GM21423 (cell line): ENCODE data around the gene MAD2L2.

Experiments used
- ATAC-seq: cut with Tn5 transposase; IDR thresholded peaks from one replicate; pipeline ENCODE4 v1.9.1; 2021; ENCODE audit warnings: mild to moderate bottlenecking, moderate library complexity; ENCODE audit not compliant: unreplicated experiment

Gene MAD2L2

GRCh38 chr1:11705596-11705995 lies 24.6 kb upstream of the MAD2L2 start:
- no peak for ATAC-seq

DNA sequence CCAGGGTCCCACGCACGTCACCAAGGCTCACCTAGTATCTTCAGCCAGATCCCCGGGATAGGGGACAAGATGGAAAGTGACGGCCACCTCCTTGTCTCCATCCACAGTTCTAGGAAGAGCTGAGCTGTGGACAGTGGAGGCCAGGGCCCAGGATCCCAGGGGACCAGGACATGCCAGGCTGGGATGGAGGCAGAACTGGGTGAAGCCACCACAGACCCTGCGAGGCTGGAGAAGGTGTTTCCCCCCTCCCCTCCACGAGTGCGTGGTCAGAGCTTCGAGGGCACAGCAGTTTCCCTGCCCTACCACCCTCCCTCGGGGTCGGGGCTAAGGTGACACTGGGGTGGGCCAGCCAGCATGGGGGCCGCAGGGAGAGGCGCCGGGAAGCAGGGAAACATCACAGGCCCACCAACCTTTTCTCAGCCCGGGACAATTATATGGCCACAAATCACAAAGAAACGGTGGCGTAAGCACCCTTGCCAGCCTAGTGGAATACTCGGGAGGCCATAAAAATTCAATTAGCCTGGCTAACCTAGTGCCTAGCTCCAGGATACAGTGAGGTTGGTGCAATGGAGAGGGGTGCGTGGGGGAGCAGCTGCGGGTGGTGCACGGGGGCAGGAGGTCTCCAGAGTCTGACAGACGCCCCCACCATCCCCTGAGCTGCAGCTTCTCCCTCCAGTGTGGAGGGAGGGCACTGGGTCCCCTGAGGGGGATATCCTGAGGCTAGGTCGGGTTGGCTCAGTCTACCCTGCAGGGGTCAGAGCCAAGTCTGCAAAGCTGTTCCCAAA lies 23.9 kb upstream of the MAD2L2 start:
- ATAC-seq, result no peak

DNA sequence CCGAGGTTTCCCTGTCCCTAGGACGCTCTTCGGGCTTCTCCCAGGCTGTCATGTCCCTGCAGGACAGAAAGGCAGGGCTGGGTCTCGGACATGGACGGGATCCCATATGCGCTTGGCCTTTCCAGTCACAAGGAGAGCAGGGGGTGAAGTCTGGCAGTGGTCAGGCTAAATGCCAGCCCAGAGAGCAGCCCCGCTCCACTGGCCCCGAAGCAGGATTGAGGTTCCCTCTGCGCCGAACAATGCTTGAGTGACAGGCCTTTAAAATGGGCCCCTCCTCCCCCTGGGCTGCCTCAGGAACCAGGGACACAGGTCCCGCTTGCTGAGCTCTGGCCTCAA lies 23.2 kb upstream of the MAD2L2 start:
- no peak for ATAC-seq

GRCh38 chr1:11703357-11704193 lies 22.6 kb upstream of the MAD2L2 start:
- no peak for ATAC-seq

- no peak for ATAC-seq
Observed at GRCh38 chr1:11701981-11702803, 21.2 kb upstream of the MAD2L2 start.

GRCh38 chr1:11701551-11701961 lies 20.6 kb upstream of the MAD2L2 start:
- ATAC-seq, result no peak

- ATAC-seq, result no peak
Observed at GRCh38 chr1:11700601-11701467, 19.9 kb upstream of the MAD2L2 start.

DNA sequence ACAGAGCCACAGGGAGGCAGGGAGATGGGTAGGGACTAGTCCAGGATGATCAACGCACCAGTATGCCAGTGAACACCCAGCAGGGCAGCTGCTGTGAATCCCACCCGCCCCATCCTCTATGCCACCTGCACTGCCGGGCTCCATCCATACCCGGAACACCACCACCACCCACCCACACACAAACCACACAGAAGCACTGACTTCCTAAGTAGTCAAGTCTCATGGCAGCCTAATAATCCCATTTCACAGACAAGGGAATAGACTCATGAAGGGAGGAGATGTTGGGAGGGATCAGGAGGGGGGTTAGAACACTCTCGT lies 16.9 kb upstream of the MAD2L2 start:
- ATAC-seq, result no peak

DNA sequence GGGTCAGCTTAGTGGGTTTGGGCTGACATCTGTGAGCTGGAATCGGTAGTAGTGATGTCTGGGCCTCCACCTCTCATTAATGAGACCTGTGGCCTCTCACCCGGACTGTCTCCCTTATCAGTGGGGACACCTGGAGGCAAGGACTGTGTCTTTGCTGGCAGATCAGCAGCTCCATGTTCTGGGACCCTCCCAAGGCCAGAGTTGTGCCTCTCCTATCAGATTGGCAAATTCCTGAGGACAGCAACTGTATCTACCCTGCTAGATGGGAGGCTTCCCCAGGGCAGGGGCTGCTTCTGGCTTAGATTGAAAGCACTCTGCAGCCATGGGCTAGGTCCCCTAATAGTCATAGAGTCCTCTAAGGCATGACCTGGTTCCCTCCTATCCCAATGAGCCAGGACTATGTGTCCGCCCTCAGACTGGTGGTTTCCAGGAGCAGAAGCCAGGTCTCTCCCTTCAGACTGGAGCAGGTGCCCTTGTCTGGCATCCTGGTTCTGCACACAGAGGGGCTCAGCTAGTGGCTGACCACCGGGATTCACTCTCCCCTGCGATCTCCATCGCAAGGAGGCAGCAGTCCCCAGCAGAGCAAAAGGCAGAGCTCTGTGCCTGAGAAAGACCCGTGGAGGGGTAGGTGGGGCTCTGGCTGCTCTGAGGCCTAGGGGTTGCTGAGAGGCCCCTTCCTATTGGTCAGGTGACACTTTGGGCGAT lies 16.4 kb upstream of the MAD2L2 start:
- ATAC-seq, result no peak

- no peak for ATAC-seq
Observed at GRCh38 chr1:11695861-11696260, 14.9 kb upstream of the MAD2L2 start.

- no peak for ATAC-seq
Observed at GRCh38 chr1:11693917-11694316, 13.0 kb upstream of the MAD2L2 start.

- no peak for ATAC-seq
Observed at GRCh38 chr1:11693024-11693590, 12.2 kb upstream of the MAD2L2 start.

- ATAC-seq, result no peak
Observed at GRCh38 chr1:11691928-11692711, 11.2 kb upstream of the MAD2L2 start.

GRCh38 chr1:11691302-11691914 lies 10.5 kb upstream of the MAD2L2 start, which contains the start of gene DRAXIN:
TSS of gene DRAXIN (plus strand) at chr1:11691710. CDS start at chr1:11706259, 14,549 bp downstream.
- no peak for ATAC-seq

DNA sequence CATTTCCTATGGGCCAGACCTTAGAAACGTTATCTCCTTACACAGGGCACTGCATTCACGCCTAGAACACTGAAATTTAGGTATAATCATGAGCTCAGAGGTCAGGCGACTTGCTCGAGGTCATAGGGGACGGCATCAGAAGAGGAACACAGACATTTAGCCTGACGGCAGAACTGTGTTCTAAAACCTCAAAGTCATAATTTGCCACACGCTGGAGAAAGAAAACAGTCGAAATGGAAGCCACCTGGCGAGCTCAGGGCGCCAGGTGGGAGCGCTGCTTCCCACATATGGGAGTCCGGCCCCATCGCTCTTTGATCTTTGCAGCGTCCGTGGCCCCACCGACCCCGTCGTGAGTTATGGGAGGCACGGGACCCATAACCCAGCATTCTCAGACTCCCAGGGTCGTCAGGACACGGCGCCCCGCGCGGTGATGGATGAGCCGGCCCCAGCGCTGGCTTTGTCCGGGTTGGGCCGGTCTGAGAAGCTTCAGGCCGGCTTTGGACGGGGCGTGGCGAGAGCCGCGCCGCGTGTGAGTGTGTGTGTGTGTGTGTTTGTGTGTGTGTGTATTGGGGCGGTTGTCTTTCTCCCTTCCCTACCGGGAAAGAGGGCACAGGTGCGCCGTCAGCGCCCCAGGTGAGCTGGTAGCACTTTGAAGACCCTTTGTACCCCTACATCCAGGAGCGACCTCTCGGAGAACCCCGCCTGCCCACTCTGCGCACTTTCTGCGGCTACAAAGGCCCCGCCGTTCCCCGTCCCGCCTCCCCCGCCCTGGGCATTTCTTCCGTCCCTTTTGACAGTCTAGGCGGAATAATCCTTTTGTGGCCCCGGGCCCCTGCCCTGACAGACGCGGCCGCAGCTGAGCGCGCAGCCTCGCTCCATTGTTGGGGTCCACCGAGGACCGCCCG lies 9.7 kb upstream of the MAD2L2 start:
- no peak for ATAC-seq

DNA sequence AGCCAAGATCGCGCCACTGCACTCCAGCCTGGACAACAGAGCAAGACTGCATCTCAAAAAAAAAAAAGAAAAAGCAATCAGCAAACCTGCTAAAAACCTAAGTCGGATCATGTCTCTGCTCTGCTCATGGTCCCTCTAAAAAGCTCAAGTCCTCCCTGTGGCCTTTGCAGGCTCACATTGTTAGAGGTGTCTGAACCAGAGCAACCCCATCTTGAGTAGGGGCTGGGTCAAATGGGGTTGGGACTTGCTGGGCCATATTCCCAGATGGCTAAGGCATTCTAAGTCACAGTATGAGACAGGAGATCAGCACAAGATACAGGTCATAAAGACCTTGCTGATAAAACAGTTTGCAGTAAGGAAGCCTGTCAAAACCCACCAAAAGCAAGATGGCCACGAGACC lies 7.6 kb upstream of the MAD2L2 start:
- ATAC-seq, result no peak

DNA sequence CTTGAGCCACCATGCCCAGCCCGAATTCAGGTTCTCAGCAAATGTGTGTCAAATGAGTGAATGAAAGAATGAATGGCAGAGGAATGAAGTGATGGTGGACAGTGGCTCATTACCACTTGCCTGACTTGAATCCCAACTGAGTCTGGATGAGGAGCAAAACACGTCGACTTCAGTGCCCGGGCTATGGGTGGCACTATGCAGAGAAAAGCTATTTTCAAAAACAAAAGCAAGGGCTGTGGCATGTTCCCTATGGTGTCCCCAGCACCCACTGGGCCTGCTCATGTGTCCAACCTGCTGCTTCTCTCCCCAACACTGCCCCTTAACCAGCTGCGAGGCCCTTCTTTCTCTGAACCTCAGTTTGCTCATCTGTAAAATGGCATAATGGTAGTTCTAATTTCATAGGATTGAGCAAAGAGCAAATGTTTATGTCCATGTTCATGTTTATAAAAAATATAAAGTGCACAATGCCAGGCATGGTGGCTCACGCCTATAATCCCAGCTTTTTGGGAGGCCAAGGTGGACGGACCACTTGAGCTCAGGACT lies 4.3 kb upstream of the MAD2L2 start:
- ATAC-seq, result no peak
